GM12891 (cell line): Measurements from ENCODE around the gene HSD17B10.

ENCODE experiments used
- PAX5 ChIP-seq: IDR thresholded peaks from 2 replicates; pipeline ENCODE4 v1.6.1; 2011; ENCODE audit warnings: low read length, moderate library complexity, mild to moderate bottlenecking; ENCODE audit not compliant: insufficient read depth, severe bottlenecking
- POLR2A ChIP-seq: IDR thresholded peaks from 2 replicates; pipeline ENCODE4 v1.6.1; 2011; ENCODE audit warnings: low read depth, low read length, control low read depth
- POLR2AphosphoS5 ChIP-seq: IDR thresholded peaks from 2 replicates; pipeline ENCODE4 v1.6.1; 2011; ENCODE audit warnings: low read depth, low read length, control low read depth
- POU2F2 ChIP-seq: IDR thresholded peaks from 2 replicates; pipeline ENCODE4 v1.6.1; 2011; ENCODE audit warnings: low read depth, mild to moderate bottlenecking, control low read depth, low read length, moderate library complexity
- SPI1 ChIP-seq: IDR thresholded peaks from 2 replicates; pipeline ENCODE4 v1.6.1; 2011; ENCODE audit warnings: low read depth, low read length, control low read depth
- TAF1 ChIP-seq: IDR thresholded peaks from 2 replicates; pipeline ENCODE4 v1.6.1; 2011; ENCODE audit warnings: low read depth, low read length, control low read depth

DNA sequence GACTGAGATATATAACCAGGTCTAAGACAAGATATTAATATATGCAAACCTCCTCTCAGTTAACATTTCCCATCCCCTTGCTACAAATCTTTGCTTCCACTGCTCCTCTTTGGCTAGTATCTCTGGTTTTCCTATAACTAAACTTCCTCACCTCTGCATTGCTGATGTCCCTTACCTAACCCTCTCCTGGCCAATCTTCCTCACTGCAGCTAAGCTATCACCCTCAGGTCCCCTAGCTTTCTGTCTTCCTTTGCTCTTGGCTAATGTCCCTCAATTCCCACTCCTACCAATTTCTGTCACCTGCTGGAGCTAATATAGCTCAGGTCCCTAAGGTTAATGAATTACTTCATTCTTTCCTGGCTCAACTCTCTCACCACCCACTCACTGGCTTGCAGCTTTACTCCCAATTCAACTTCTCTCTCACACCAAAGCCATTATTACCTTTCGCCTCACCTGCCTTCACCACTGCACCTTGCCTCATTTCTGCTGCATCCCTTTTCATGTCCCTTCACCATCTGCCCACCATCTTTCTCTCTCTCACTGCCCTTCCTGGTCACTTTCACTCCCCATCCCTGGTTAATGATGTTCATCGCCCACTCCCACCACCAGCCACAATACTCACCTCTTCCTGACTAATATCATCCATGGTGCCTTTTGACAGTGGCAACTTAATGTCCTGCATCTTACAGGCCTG is 38.4 kb downstream of the HSD17B10 start:
- TF ChIP-seq POLR2A (no peak), POLR2AphosphoS5 (0 out of 2 replicates have a peak, but pooled peaks have one; percentile 24), SPI1 (no peak), TAF1 (no peak), POU2F2 (no peak), PAX5 (no peak)
